ENCODE results near the gene RPP25L.

RPP25L gene

DNA sequence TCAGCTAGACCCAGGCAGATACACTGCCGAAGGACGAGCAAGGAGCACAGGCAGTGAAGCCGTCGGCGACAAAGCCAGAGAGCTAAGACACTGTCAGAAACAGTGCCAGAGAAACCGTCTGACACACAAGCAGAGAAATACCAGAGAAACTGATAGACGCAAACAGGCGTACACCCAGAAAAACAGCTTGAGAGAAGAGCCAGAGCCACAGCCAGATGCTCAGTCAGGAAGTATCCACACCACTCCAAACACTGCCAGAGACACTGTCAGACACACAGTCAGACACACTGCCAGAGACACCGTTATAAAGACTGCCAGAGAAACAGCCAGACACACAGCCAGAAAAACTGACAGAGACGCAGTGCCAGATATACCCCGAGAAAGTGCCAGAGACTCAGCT lies 41.5 kb downstream of the RPP25L start:
- no peaks in the 10 kb centered on the region for H3K9me3 ChIP-seq
- H3K4me1 ChIP-seq: peaks cover 72% of the 10 kb centered on the region
- peak; percentile 43 for DNase-seq
- peaks cover 62% of the 10 kb centered on the region for H3K36me3 ChIP-seq
- TF ChIP-seq, protein P1, sequence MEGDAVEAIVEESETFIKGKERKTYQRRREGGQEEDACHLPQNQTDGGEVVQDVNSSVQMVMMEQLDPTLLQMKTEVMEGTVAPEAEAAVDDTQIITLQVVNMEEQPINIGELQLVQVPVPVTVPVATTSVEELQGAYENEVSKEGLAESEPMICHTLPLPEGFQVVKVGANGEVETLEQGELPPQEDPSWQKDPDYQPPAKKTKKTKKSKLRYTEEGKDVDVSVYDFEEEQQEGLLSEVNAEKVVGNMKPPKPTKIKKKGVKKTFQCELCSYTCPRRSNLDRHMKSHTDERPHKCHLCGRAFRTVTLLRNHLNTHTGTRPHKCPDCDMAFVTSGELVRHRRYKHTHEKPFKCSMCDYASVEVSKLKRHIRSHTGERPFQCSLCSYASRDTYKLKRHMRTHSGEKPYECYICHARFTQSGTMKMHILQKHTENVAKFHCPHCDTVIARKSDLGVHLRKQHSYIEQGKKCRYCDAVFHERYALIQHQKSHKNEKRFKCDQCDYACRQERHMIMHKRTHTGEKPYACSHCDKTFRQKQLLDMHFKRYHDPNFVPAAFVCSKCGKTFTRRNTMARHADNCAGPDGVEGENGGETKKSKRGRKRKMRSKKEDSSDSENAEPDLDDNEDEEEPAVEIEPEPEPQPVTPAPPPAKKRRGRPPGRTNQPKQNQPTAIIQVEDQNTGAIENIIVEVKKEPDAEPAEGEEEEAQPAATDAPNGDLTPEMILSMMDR (IDR thresholded peaks at IDR 0.05; ENCODE audit: low read depth, low read length): no peak
- H3K27me3 ChIP-seq: no peaks in the 10 kb centered on the region
- no peak overlapping the region for H3K4me3 ChIP-seq (ENCODE audit: low read depth, low read length)

DNA sequence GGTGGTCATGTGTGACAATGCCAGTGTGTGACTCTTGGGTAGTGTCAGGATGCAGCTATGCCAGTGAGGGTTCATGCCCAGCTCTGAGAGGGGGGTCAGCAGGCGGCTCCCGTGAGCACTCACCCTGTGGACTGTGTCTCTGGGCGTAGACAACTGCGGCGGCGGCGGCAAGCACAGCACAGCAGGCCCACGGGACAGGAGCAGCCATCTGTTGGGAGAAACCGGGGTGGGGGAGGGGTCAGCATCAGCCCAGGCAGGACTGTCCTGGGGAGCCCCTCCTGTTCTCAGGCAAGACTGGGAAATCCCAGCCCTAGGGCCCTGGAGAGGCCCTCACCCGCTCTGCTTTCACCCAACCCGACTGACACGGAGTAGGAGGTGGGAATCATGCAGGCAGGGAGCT lies 43.1 kb downstream of the RPP25L start:
- H3K36me3 ChIP-seq: peaks cover 63% of the 10 kb centered on the region
- no peak overlapping the region for H3K4me3 ChIP-seq (ENCODE audit: low read depth, low read length)
- no peaks in the 10 kb centered on the region for H3K9me3 ChIP-seq
- TF ChIP-seq, protein P1 (IDR thresholded peaks at IDR 0.05; ENCODE audit: low read depth, low read length): no peak
- peak; percentile 76 for DNase-seq
- H3K4me1 ChIP-seq: peaks cover 68% of the 10 kb centered on the region
- no peaks in the 10 kb centered on the region for H3K27me3 ChIP-seq

DNA sequence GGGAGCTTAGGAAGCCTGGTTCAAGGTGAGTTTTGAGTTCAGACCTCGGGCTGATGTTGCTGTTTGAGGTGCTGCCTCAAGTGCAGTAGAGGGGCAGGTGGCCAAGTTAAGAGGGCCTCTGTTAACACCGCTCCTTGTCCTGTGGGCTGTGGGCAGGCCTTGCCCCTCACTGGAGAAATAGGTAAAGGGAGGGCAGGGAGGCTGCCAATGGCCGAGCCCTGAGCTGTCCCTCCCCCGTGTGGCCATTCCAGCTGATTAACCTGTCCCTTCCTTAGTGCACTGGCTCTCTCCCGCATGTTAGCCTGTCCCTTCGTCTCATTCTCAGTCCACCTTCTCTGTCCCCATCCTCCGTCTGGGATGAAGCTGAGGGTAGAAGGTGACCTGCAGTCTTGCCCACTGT lies 43.8 kb downstream of the RPP25L start:
- Histone ChIP-seq H3K9me3 (no peaks in the 10 kb centered on the region), H3K4me1 (peaks cover 68% of the 10 kb centered on the region), H3K27me3 (no peaks in the 10 kb centered on the region), H3K4me3 (ENCODE audit: low read depth, low read length) (no peak overlapping the region), H3K36me3 (peaks cover 63% of the 10 kb centered on the region)
- DNase-seq: no peak
- TF ChIP-seq, protein P1 (IDR thresholded peaks at IDR 0.05; ENCODE audit: low read depth, low read length): no peak

DNA sequence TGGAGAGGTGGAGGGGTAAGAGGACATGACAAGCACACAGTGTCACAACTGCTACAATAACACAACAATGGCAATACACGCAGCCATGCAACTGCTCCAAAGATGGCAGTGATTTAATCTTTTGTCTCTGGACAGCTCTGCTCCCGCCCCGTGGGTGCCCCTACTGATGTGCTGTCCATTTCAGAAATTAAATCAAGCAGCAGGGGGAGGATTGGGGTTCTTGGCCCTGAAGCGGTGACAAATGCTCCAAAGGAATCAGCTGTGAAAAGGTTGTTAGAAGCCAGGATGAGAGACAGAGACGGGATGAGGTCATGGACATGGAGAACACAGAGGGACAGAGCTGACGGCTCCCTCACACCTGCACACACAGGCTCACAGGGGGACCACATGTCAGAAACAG lies 44.9 kb downstream of the RPP25L start:
- peaks cover 72% of the 10 kb centered on the region for H3K36me3 ChIP-seq
- H3K4me1 ChIP-seq: peaks cover 58% of the 10 kb centered on the region
- TF ChIP-seq, protein P1 (IDR thresholded peaks at IDR 0.05; ENCODE audit: low read depth, low read length): no peak
- no peak overlapping the region for H3K4me3 ChIP-seq (ENCODE audit: low read depth, low read length)
- no peaks in the 10 kb centered on the region for H3K9me3 ChIP-seq
- no peaks in the 10 kb centered on the region for H3K27me3 ChIP-seq
- DNase-seq: peak; percentile 29

DNA sequence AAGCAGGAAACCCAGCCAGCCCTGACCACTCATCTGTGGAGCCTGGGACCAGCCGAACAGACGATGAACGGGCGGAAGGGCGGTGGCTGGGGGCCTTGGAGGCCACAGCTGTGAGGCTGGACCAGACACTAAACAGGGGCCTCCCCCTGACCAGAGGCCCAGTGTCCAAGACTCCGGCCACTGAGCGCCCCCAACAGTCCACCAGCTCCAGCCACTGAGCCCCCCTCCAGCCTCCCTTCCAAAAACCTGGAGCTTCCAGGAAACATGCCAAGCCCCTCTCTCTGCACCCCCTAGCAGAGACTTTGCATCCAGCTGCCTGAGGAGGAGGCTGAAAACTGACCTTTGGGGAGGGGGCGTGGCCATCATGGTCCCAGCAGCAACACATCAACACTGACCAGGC lies 45.6 kb downstream of the RPP25L start:
- no peaks in the 10 kb centered on the region for H3K27me3 ChIP-seq
- peaks cover 71% of the 10 kb centered on the region for H3K36me3 ChIP-seq
- no peak for DNase-seq
- H3K9me3 ChIP-seq: no peaks in the 10 kb centered on the region
- H3K4me3 ChIP-seq (ENCODE audit: low read depth, low read length): no peak overlapping the region
- H3K4me1 ChIP-seq: peaks cover 58% of the 10 kb centered on the region
- TF ChIP-seq, protein P1 (IDR thresholded peaks at IDR 0.05; ENCODE audit: low read depth, low read length): no peak

DNA sequence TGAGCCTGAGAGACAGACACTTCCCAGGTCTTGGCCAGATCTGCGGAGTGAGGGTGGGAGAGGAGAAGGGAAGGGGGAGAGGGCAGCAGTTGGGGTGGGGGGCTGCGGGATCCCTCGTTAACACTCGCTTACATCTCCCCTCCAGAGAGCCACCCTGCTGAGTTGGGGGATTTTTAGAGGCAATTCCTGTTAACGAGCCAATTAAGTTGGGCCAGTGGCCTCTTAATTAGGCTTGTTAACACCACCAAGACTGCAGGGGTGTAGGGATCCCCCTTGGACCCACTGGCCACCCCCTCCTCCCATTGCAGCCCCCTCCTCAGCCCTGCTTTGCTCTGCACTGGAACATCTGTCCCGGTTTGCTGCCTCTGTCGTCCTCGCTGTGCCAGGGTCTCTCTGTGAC lies 46.0 kb downstream of the RPP25L start:
- no peak overlapping the region for H3K4me3 ChIP-seq (ENCODE audit: low read depth, low read length)
- TF ChIP-seq, protein P1 (IDR thresholded peaks at IDR 0.05; ENCODE audit: low read depth, low read length): no peak
- H3K36me3 ChIP-seq: peaks cover 71% of the 10 kb centered on the region
- DNase-seq: no peak
- H3K9me3 ChIP-seq: no peaks in the 10 kb centered on the region
- peaks cover 58% of the 10 kb centered on the region for H3K4me1 ChIP-seq
- no peaks in the 10 kb centered on the region for H3K27me3 ChIP-seq

All from BE2C (cell line).